ENCODE data around the gene OR6C70.
"Not testable (repeated sequence)": the region's sequence is repeated elsewhere in the genome, so short reads cannot be mapped to it uniquely, and the experiment has no call there.

DNA sequence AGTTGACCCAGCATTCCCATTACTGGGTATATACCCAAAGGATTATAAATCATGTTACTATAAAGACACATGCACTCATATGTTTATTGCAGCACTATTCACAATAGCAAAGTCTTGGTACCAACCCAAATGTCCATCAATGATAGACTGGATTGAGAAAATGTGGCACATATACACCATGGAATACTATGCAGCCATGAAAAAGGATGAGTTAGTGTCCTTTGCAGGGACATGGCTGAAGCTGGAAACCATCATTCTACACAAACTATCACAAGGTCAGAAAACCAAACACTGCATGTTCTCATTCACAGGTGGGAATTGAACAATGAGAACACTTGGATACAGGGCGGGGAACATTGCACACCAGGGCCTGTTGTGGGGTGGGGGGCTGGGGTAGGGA, 5.0 kb downstream of the OR6C70 start:
- not testable (repeated sequence) for TF ChIP-seq RARB, ZFP3, ZFP30 (CRISPR knock-in tag; IDR thresholded peaks at IDR 0.05)
- TF ChIP-seq, protein P1, sequence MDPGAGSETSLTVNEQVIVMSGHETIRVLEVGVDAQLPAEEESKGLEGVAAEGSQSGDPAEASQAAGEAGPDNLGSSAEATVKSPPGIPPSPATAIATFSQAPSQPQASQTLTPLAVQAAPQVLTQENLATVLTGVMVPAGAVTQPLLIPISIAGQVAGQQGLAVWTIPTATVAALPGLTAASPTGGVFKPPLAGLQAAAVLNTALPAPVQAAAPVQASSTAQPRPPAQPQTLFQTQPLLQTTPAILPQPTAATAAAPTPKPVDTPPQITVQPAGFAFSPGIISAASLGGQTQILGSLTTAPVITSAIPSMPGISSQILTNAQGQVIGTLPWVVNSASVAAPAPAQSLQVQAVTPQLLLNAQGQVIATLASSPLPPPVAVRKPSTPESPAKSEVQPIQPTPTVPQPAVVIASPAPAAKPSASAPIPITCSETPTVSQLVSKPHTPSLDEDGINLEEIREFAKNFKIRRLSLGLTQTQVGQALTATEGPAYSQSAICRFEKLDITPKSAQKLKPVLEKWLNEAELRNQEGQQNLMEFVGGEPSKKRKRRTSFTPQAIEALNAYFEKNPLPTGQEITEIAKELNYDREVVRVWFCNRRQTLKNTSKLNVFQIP (CRISPR knock-in tag; IDR thresholded peaks at IDR 0.05; ENCODE audit: borderline replicate concordance, low read depth), result not testable (repeated sequence)
- TF ChIP-seq, protein P2, sequence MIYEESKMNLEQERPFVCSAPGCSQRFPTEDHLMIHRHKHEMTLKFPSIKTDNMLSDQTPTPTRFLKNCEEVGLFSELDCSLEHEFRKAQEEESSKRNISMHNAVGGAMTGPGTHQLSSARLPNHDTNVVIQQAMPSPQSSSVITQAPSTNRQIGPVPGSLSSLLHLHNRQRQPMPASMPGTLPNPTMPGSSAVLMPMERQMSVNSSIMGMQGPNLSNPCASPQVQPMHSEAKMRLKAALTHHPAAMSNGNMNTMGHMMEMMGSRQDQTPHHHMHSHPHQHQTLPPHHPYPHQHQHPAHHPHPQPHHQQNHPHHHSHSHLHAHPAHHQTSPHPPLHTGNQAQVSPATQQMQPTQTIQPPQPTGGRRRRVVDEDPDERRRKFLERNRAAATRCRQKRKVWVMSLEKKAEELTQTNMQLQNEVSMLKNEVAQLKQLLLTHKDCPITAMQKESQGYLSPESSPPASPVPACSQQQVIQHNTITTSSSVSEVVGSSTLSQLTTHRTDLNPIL (CRISPR knock-in tag; IDR thresholded peaks at IDR 0.05; ENCODE audit: low read depth), result not testable (repeated sequence)
- TF ChIP-seq, protein P3, sequence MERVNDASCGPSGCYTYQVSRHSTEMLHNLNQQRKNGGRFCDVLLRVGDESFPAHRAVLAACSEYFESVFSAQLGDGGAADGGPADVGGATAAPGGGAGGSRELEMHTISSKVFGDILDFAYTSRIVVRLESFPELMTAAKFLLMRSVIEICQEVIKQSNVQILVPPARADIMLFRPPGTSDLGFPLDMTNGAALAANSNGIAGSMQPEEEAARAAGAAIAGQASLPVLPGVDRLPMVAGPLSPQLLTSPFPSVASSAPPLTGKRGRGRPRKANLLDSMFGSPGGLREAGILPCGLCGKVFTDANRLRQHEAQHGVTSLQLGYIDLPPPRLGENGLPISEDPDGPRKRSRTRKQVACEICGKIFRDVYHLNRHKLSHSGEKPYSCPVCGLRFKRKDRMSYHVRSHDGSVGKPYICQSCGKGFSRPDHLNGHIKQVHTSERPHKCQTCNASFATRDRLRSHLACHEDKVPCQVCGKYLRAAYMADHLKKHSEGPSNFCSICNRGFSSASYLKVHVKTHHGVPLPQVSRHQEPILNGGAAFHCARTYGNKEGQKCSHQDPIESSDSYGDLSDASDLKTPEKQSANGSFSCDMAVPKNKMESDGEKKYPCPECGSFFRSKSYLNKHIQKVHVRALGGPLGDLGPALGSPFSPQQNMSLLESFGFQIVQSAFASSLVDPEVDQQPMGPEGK (CRISPR knock-in tag; IDR thresholded peaks at IDR 0.05; ENCODE audit: borderline replicate concordance), result not testable (repeated sequence)

All from SK-N-SH treated with all-trans-retinoic acid at 6 μM for 48 hours (cell line).